ENCODE results near the gene NELFA.

NELFA gene

DNA sequence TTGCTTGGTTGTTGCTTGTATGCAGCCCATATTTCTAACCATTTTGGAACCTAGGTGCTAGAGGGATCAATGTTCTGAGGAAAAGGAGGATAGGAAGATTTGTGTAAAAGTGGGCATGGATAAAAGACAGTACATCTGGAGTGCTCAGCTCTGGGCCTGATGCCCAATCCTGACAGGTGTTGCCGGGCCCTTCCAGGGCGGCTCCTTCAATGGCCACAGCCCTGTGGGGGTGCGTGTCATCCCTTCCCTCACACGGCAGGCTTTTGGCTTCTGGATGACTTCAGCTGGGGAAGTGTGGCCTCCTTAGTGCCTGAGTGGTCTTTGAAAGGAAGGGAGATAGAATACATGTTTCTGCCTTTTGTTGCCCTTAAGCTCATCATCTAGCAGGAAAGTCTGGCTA, 47.2 kb downstream of the NELFA start:
- DNase-seq, result peak; percentile 36

GRCh38 chr4:1961038-1961437, 47.7 kb downstream of the NELFA start:
- no peak for DNase-seq

DNA sequence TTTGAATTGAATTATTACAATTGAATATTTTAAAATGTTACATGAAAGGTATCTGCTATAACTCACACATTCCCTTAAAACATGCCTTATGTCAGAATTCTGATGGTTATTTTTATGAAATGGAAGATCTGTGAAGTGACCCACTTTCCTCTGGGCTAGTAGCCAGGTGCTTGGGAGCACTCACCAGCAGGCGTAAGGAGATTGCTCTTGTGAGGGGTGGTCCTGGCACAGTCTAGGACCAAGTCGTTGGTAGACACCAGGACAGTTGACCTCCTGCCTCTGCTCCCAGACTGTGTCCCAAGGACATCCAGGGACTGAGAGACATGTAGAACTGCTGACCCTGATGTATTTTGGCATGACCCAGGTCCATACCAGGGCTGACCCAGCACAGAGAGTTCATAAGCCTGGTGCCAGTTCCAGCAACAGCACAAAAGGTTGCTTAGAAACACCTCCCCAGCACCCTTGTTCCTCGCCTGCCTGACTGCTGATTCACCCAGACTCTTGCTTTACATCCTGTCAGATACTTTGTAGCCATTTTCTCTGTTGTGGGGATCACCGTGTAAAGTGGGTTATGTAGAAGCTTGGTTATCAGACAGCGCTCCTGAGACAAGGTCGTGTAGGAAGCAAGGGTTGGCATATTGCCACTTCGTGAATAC, 48.5 kb downstream of the NELFA start:
- no peak for DNase-seq

DNA sequence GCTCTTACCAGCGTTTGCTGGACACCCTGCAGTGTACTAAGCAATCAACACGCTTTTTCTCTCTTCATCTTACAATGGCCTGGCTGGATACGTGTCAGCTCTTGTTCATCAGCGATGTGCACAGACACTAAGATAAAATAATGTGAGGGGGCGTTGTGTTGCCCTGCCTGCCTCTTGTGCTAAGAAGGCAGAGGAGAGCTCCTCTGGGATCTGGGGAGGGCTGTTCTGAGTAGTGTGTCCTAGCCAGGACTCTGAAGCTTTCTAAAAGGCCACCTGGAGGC, 49.7 kb downstream of the NELFA start:
- no peak for DNase-seq

- DNase-seq, result no peak
These were observed 50.3 kb downstream of the NELFA start for GRCh38 chr4:1958276-1959103.

DNA sequence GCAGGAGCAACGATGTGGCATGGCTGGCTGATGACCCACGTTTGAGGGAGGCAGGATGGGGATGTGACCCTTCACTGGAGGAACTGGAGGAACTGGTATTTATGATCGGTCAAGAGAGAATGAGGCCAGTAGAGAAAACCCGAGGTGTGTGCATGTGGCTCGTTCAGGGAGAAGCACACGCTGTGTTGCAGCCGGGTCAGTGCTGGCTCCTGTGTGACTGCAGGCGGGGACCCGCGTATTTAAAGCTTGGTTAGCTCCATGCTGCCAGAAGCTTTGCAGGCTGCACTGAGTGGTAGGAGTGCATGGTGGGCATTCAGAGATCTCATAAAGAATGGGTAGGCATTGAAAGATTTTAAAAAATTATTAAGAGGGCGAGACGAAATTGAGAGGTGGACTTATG, 52.1 kb downstream of the NELFA start:
- DNase-seq, result no peak

GRCh38 chr4:1953335-1953734, 55.4 kb downstream of the NELFA start:
- no peak for DNase-seq

DNA sequence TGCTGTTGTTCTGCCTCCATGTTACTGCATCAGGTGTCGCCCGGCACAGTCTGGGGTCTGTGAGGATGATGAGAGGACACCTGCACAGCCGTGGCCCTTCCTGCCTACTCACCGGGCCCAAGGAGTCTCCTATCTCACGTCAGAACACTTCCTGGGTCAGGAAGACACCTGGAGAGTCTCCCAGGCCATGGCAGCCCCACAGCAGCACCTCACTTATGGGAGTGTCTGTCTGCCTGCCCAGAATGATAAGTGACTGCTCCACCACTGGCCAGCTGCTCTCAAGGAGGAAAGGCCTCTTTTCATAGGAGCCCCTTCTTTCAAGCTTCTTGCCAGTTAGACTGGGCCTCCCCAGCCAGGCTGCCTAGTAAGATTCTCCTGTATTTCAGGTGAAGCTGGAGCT, 56.1 kb downstream of the NELFA start:
- no peak for DNase-seq

- no peak for DNase-seq
These were observed 56.6 kb downstream of the NELFA start for GRCh38 chr4:1952058-1952700.

- no peak for DNase-seq
These were observed 58.4 kb downstream of the NELFA start for GRCh38 chr4:1950369-1950768.

- no peak for DNase-seq
These were observed 59.8 kb downstream of the NELFA start for GRCh38 chr4:1948892-1949436.

DNA sequence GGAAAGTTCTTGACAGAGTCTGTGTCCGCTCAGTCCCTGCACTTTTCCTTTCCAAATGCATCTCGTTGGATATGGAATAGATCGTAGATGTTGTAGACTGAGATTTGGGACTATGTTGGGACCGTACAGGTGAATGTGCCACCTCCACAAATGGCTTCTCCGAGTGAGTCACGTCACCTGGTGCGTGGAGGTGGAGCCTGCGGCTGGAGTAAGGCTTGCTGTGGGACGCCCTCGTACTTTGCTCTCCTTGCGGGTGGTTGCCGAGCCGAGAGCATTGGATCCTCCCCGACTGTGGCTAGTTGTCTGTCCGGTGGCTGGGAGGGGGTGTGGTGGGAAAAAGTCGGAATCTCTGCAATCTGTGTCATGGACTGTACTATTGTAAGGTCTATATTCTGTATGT, 60.5 kb downstream of the NELFA start:
- DNase-seq, result no peak

DNA sequence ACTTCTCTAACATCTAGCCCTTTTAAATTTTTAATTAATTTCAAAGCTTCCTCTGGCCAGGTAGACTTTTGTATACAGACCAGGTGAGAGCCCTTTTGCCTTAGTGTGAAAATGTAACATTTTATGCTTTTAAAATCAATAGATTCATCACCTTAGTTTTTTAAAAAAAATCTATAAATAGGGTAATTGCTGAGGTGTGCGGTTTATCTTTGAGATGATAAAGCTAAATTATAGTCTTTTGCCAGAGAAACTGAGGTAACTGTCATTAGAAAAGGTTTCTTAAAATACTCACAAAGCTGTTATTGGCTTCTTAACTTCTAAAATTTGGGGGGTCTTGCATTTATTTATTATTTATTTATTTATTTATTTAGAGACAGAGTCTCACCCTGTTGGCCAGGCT, 62.9 kb downstream of the NELFA start:
- DNase-seq, result no peak

DNA sequence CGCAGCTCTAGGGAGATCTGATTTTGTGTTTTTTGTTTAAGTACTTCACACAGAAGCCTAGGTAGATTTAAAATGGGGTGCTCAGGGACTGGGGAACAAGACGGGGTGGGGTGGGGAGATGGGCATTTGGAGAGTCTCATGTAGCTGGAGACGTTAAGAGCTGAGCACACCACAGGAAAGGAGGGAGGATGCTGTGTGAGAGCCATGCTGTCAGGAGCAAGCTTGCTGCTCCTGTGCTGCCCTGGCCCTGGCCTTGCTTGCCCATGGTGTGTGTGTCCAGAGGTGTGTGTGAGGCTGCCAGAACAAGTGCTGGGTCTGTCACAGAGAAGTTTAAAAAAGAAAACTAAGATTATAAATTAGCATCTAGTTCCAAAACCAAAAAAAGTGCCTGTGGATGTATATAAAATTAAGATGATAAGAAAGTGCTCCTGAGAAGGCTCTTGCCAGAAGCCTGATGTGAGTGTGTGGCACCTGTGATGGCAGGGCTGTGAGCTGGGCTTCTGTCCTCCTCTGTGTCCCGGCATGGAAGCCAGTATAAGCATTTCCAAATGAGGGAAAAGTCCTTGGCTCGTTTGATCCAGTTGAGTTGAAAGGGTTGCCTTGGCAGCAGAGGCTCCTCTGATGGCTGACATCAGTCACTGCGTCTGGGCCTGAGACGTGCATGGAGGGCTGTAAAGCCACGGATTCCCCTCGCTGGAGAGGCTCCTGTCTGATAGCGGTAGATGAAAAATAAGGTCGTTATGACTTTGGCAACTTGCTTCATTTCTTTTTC, 63.5 kb downstream of the NELFA start:
- DNase-seq, result no peak

GRCh38 chr4:1943928-1944327, 64.8 kb downstream of the NELFA start:
- no peak for DNase-seq

DNA sequence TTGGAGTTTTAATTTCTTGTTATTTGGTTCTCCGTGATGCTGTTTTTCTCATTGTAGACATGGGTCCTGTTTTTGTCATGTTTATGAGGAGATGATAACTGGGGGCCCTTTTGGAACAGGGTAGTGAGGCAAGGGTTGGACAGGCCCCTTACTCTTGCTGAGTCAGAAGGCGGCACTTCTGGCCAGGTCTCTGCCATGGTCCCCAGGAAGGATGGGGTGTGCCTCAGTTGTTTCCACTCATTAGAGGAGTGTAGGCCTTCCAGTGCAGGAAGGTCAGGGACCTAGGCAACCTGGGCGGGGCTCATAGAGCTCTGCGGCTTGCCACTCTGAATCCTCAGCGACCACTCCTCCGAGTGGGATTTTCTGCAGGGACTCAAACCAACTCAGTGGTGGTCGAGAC, 68.2 kb downstream of the NELFA start:
- no peak for DNase-seq

DNA sequence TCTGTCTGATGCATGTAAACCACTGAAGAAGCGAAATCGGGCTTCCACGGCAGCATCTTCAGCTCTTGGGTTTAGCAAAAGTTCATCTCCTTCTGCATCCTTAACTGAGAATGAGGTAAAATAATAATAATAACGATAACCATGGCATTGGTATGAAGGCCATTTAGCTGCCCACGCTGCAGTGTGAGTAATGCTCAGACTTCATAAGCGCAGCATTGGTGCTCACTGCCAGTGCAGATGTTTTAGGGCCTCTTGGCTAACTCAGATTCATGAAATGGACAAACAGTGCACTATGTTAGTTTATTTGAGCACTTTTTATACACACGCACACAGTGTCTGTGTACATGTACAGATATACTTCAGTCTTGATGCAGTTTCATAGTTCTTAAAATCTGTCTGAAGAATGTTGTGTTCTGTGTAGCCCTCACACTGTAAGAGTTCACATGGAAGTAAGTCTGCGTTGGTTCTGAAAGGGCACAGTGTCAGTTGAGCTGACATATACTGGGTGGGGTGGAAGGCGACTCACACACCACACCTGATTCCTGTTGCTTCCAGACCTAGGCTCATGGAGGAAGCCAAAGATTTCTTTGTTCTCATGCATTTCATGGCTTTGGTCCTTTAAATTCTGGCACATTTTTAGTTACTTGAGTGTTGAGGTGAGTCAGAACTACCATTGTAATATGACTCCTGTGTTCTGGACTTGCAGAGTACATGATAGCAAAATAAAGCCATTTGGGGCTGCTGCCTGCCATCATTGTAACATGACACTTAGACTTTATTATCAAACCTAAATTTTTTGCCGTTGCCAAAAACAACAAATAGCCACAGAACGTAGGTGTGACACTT, 68.9 kb downstream of the NELFA start:
- no peak for DNase-seq

GRCh38 chr4:1938027-1938426, 70.7 kb downstream of the NELFA start:
- no peak for DNase-seq

DNA sequence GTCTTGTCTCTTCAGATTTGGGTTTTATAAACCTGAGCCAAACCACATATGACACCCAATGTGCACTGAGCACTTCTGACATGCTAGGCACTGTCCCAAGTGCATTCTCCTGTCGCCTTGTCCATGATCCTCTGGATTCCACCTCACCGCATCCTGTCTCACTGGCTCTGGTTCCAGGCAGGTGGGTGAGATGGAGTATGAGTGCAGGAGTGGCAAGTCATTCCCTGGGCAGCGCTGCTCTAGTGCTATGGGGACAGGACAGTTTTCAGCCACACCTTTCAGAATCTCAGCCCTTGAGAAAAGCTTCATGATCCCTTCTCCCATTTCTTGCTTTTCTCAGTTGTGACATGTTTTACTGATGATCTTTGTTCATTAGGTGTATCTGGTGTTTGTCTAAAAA, 71.2 kb downstream of the NELFA start:
- no peak for DNase-seq

- DNase-seq, result no peak
These were observed 75.1 kb downstream of the NELFA start for GRCh38 chr4:1933700-1934099.

- DNase-seq, result no peak
These were observed 76.0 kb downstream of the NELFA start for GRCh38 chr4:1932736-1933135.

Data from NCI-H1092 (cell line).